ENCODE measurements around the gene MIDN. TPM values are rescaled to one million over a fixed set of nuclear protein-coding genes. Genes with fewer than 3 reads are reported as not detected.

Gene MIDN
- total and polyA plus RNA-seq, 10 of the 15 experiments (the other 5 are each of a cell fraction or from before 2014, with no cell fraction given), result 0.38 to 51.5 (median 7.2) TPM

DNA sequence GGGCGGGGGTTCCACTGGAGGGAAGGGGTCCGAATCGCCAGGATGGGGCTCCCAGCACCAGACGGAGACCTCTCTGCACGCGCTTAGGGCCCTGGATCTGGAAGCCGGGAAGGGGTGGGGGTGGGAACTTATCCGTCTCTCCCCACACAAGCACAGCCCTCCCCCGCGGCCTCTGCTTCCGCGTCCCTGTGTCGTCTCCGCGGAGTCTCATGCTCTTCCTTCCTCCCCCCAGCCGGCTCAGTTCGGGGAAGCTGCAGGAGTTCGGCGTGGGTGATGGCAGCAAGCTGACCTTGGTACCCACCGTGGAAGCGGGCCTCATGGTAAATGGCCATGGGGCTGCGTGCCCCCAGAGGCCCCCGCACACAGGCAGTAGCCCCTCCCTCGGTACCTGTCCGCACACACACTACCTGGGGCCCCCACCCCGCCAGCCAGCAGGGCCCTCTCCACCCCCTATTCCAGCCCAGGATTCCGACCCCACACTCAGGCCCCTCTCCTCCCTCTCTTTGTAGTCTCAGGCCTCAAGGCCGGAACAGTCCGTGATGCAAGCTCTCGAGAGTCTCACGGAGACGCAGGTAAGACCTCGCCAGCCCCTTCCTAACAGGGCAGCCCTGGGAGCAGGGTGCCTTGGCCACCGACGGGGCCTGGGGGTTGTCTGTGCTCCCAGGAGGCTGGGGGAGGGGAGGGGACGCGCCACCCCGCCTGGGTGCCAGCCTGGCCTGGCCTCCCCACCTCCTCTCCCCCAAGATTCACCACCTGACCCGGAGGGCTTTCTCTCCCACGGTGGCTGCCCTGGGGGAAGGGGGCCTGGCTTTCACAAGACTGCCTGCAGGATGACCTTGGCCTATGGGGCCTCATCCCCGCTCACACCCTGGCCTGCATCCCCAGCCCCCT, 3.2 kb downstream of the MIDN start:
- H4K20me1 ChIP-seq (ENCODE audit: control insufficient read depth, insufficient read depth), result no peaks in the 10 kb centered on the region
- in situ Hi-C loops (cut with MboI), result no loop called here
- under 1% methylated on average over 39 of the region's 41 CpGs for WGBS (ENCODE audit: insufficient coverage, insufficient replicate concordance, low lambda C conversion rate, missing lambda C conversion rate)
- H3K27ac ChIP-seq (ENCODE audit: control insufficient read depth, insufficient read depth), result peak overlapping the region; percentile 72
- peak overlapping the region; percentile 86 for H3K9ac ChIP-seq (ENCODE audit: control insufficient read depth, insufficient read depth, low read length)
- H3K36me3 ChIP-seq (ENCODE audit: control insufficient read depth in 2 of 2, insufficient read depth in 2 of 2, low read length in 1 of 2), result peaks cover 14 to 23% of the 10 kb centered on the region in 2 experiments; a peak in 3 of 4 replicates
- intact Hi-C loops (cut with micrococcal nuclease; ENCODE audit: unreplicated experiment), result no loop called here
- H2AFZ ChIP-seq (ENCODE audit: control insufficient read depth, low read depth, low read length), result no peak overlapping the region
- peak overlapping the region; percentile 91 for H3K4me3 ChIP-seq
- POLR2A ChIA-PET, result interaction anchor here (1.0 to 2.9 kb wide), 4 partner anchors 9 to 17 kb away, joined by 4 to 22 read pairs (median 5); partner anchors contain the start of gene CIRBP
- FAIRE-seq (peak; percentile 27), DNase-seq (ENCODE audit: low read depth, low spot score) (no peak), ATAC-seq (peak; percentile 12)
- peaks cover 55% of the 10 kb centered on the region for H3K79me2 ChIP-seq (ENCODE audit: control insufficient read depth, insufficient read depth, low read length)
- H3K4me2 ChIP-seq (ENCODE audit: control insufficient read depth, insufficient read depth), result peak overlapping the region; percentile 53
- SMC1A ChIA-PET (ENCODE audit: uncharacterized antibody, unreplicated experiment), result no interaction called here
- TSS peak; percentile 76 for BruUV-seq (replicated peaks)
- H3K4me1 ChIP-seq (ENCODE audit: control insufficient read depth, insufficient read depth, low read length), result peaks cover 10% of the 10 kb centered on the region
- H3K27me3 ChIP-seq (replicated peaks in 1 of 2; ENCODE audit: control insufficient read depth in 2 of 2, insufficient read depth in 2 of 2, low read length in 1 of 2), result no peaks in the 10 kb centered on the region
- RAD21 ChIA-PET (ENCODE audit: unreplicated experiment), result interaction anchor here (2.9 kb wide), 1 partner anchor 15 kb away, joined by 47 read pairs; no protein-coding TSS in a partner anchor
- CTCF ChIA-PET, result interaction anchor here (1.3 kb wide), 1 partner anchor 15 kb away, joined by 9 read pairs; no protein-coding TSS in a partner anchor
- no peaks in the 10 kb centered on the region for H3K9me3 ChIP-seq (replicated peaks; ENCODE audit: control insufficient read depth, insufficient read depth, low read length)
- TF ChIP-seq FOS (IDR thresholded peaks at IDR 0.05; ENCODE audit: borderline replicate concordance, extremely low read depth, insufficient read length) (no peak), SUZ12 (IDR thresholded peaks at IDR 0.05; ENCODE audit: unreplicated experiment) (no peak), ZBED1 (IDR thresholded peaks at IDR 0.05; ENCODE audit: borderline replicate concordance) (no peak), SREBF1 (IDR thresholded peaks at IDR 0.05; ENCODE audit: low read length) (no peak), CBX3 (IDR thresholded peaks at IDR 0.05; ENCODE audit: borderline replicate concordance, low read depth) (no peak), WRNIP1 (IDR thresholded peaks at IDR 0.05; ENCODE audit: borderline replicate concordance, low read depth, low read length) (no peak), IRF4 (IDR thresholded peaks at IDR 0.05; ENCODE audit: low read depth, low read length) (no peak), CREB1 (IDR thresholded peaks at IDR 0.05; ENCODE audit: low read depth) (no peak), CHD1 (IDR thresholded peaks at IDR 0.05; ENCODE audit: low read depth, low read length) (no peak), GATAD2B (conservative IDR thresholded peaks at IDR 0.05; ENCODE audit: low read depth) (no peak; the same call in 1 of the 2 replicates)
- TF ChIP-seq, protein P1, sequence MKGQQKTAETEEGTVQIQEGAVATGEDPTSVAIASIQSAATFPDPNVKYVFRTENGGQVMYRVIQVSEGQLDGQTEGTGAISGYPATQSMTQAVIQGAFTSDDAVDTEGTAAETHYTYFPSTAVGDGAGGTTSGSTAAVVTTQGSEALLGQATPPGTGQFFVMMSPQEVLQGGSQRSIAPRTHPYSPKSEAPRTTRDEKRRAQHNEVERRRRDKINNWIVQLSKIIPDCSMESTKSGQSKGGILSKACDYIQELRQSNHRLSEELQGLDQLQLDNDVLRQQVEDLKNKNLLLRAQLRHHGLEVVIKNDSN (IDR thresholded peaks at IDR 0.05; ENCODE audit: borderline replicate concordance, extremely low read length, insufficient read depth, low read depth, low read length), result no peak
- TF ChIP-seq, protein P2, sequence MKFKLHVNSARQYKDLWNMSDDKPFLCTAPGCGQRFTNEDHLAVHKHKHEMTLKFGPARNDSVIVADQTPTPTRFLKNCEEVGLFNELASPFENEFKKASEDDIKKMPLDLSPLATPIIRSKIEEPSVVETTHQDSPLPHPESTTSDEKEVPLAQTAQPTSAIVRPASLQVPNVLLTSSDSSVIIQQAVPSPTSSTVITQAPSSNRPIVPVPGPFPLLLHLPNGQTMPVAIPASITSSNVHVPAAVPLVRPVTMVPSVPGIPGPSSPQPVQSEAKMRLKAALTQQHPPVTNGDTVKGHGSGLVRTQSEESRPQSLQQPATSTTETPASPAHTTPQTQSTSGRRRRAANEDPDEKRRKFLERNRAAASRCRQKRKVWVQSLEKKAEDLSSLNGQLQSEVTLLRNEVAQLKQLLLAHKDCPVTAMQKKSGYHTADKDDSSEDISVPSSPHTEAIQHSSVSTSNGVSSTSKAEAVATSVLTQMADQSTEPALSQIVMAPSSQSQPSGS (IDR thresholded peaks at IDR 0.05; ENCODE audit: low read length), result no peak
- TF ChIP-seq, protein P3, sequence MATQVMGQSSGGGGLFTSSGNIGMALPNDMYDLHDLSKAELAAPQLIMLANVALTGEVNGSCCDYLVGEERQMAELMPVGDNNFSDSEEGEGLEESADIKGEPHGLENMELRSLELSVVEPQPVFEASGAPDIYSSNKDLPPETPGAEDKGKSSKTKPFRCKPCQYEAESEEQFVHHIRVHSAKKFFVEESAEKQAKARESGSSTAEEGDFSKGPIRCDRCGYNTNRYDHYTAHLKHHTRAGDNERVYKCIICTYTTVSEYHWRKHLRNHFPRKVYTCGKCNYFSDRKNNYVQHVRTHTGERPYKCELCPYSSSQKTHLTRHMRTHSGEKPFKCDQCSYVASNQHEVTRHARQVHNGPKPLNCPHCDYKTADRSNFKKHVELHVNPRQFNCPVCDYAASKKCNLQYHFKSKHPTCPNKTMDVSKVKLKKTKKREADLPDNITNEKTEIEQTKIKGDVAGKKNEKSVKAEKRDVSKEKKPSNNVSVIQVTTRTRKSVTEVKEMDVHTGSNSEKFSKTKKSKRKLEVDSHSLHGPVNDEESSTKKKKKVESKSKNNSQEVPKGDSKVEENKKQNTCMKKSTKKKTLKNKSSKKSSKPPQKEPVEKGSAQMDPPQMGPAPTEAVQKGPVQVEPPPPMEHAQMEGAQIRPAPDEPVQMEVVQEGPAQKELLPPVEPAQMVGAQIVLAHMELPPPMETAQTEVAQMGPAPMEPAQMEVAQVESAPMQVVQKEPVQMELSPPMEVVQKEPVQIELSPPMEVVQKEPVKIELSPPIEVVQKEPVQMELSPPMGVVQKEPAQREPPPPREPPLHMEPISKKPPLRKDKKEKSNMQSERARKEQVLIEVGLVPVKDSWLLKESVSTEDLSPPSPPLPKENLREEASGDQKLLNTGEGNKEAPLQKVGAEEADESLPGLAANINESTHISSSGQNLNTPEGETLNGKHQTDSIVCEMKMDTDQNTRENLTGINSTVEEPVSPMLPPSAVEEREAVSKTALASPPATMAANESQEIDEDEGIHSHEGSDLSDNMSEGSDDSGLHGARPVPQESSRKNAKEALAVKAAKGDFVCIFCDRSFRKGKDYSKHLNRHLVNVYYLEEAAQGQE (IDR thresholded peaks at IDR 0.05; ENCODE audit: low read depth, low read length), result no peak
- TF ChIP-seq, protein P4, sequence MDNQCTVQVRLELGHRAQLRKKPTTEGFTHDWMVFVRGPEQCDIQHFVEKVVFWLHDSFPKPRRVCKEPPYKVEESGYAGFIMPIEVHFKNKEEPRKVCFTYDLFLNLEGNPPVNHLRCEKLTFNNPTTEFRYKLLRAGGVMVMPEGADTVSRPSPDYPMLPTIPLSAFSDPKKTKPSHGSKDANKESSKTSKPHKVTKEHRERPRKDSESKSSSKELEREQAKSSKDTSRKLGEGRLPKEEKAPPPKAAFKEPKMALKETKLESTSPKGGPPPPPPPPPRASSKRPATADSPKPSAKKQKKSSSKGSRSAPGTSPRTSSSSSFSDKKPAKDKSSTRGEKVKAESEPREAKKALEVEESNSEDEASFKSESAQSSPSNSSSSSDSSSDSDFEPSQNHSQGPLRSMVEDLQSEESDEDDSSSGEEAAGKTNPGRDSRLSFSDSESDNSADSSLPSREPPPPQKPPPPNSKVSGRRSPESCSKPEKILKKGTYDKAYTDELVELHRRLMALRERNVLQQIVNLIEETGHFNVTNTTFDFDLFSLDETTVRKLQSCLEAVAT (IDR thresholded peaks at IDR 0.05), result no peak

All from GM12878 (cell line).